Testis (tissue), 2 donors: Measurements from ENCODE around the gene ACLY.

Source experiments
- POLR2A ChIP-seq: fragments of 450-650 bp; IDR thresholded peaks from one replicate; pipeline ENCODE4 v1.6.1; 2017; ENCODE audit warnings: antibody characterized with exemption, mild to moderate bottlenecking, moderate library complexity
- TF ChIP-seq, protein P1 (sequence below), 3 experiments: fragments of 450-650 bp in 2 of 3; fragments of 200-600 bp in 1 of 3; sonication (generic) in 1 of 3; IDR thresholded peaks; one replicate each; pipeline ENCODE4 v1.5.1; 2016 to 2019; ENCODE audit warnings: antibody characterized with exemption in 3 of 3, mild to moderate bottlenecking in 2 of 3, moderate library complexity in 1 of 3

- TF ChIP-seq, protein P1, sequence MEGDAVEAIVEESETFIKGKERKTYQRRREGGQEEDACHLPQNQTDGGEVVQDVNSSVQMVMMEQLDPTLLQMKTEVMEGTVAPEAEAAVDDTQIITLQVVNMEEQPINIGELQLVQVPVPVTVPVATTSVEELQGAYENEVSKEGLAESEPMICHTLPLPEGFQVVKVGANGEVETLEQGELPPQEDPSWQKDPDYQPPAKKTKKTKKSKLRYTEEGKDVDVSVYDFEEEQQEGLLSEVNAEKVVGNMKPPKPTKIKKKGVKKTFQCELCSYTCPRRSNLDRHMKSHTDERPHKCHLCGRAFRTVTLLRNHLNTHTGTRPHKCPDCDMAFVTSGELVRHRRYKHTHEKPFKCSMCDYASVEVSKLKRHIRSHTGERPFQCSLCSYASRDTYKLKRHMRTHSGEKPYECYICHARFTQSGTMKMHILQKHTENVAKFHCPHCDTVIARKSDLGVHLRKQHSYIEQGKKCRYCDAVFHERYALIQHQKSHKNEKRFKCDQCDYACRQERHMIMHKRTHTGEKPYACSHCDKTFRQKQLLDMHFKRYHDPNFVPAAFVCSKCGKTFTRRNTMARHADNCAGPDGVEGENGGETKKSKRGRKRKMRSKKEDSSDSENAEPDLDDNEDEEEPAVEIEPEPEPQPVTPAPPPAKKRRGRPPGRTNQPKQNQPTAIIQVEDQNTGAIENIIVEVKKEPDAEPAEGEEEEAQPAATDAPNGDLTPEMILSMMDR (IDR thresholded peaks at IDR 0.05) = no peak
- no peak for TF ChIP-seq POLR2A
Measured at GRCh38 chr17:41917192-41917591, 1.6 kb downstream of the ACLY start.
